Right kidney (tissue), 1 donor: ENCODE data around the gene PLD3.
"Not testable (repeated sequence)": the region's sequence is repeated elsewhere in the genome, so short reads cannot be mapped to it uniquely, and the experiment has no call there.

ENCODE experiments used
- DNase-seq: peaks from one replicate; pipeline ENCODE4 v3.0.0-alpha.2; 2016

Gene PLD3

DNA sequence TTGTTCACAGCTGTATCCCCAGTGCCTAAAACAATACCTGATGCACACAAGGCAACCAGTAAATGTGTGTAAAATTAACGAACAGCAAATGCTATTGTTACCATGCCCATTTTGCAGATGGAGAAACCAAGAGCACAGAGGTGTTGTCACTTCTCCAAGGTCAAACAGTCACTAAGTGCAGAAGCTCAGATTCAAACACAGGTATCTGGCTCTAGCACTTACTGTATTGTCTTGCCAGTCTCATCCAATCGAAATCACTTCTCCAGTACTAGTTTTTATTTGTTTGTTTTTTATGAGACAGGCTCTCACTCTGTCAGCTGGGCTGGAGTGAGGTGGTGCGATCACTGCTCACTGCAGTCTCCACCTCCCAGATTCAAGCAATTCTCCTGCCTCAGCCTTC is 13.7 kb downstream of the PLD3 start:
- no peak for DNase-seq

GRCh38 chr19:40363069-40363468 is 14.6 kb downstream of the PLD3 start:
- no peak for DNase-seq

DNA sequence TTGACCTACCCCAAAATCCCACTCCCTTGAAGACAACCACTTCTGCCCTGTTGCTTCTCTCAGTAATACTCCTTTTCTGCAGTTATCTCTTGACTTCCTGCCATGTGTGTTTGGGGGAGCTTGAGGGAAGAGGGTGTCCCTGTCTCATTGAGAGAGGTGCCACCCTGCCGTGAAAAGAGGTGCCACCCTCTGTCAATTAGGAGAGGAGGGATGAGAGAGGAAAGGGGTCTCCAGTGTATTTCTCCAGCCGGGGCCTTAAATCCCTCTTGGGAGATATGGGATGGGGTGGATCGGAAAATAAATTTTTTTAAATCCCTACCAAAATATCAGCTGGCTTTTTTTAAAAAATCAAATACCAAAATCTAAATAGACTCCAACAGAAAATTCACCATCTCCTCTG is 16.5 kb downstream of the PLD3 start:
- DNase-seq, result no peak

- DNase-seq, result peak; percentile 70
These were observed 17.3 kb downstream of the PLD3 start for GRCh38 chr19:40365613-40366401.

- DNase-seq, result peak; percentile 66
These were observed 18.4 kb downstream of the PLD3 start for GRCh38 chr19:40366697-40367561.

DNA sequence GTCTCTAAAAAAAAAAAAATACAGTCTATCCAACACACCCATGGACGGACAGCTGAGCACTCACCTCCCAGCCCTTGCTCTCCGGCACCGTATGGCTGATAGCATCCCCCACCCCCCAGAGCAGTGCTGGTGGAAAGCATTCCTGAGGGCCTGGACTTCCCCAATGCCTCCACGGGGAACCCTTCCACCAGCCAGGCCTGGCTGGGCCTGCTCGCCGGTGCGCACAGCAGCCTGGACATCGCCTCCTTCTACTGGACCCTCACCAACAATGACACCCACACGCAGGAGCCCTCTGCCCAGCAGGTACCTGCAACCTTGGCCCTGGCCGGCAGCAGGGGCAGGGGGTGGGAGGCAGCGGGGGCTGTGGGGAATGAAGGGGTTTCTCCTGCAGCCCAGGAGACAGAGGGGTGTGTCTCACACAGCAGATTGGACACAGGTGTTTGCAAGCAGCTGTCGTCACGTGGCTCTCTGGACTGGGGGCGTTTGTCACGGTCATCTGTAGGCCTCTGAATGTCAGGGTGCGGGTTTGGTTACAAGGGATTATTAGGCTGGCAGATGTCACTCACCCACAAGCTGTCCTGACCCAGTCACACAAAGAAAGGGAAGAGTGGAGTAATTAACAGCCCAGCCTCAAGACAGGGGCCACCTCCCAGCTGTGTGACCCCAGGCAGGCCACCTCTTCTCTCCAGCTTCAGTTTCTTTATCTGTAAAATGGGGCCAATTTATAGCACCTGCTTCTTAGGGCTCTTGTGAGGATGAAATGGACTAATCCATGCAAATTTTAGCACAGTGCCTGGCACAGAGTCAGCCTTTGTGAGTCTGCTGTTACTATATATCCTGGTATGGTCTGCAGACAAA is 19.3 kb downstream of the PLD3 start:
- DNase-seq, result no peak

DNA sequence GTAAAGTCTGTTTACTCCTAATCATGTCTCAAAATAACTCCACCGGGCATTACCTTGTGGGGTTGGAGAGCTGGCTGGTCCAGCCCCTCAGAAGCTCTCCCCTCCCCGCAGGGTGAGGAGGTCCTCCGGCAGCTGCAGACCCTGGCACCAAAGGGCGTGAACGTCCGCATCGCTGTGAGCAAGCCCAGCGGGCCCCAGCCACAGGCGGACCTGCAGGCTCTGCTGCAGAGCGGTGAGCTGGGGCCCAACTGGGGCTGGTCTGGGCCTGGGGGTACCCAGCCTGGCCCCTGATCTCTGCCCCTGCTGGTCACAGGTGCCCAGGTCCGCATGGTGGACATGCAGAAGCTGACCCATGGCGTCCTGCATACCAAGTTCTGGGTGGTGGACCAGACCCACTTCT is 21.3 kb downstream of the PLD3 start:
- no peak for DNase-seq

GRCh38 chr19:40370253-40370652 is 21.8 kb downstream of the PLD3 start:
- not testable (repeated sequence) for DNase-seq

DNA sequence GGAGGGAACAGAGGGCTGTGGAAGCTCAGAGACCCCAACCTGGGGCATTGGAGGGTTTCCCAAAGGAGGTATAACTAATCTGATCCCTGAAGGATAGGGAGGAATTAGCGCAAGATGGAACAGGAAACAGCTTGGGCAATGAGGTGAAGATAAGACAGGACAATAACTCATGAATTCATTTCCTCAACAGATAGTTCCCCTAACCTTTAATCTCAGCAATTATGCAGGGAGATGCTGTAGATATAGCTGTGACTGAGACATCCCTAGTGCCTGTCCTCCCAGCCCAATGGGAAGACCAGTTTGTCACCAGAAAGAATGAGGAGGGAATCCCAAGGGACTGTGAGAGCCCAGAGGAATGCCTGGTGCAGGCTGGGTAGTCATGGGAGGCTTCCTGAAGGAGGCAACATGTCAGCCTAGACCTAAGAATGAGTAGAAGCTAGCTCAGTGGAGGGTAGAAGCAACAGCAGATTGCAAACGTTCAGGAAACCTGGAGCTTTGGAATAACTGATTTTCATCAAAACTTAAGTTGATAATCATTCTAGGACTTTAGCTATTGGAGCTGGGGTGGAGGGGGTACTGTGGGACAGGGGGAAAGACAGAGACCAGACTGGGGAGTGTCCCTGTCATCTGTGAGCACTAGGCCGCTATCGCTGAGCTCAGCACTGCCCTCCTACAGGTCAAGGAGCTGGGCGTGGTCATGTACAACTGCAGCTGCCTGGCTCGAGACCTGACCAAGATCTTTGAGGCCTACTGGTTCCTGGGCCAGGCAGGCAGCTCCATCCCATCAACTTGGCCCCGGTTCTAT is 22.7 kb downstream of the PLD3 start:
- no peak for DNase-seq

DNA sequence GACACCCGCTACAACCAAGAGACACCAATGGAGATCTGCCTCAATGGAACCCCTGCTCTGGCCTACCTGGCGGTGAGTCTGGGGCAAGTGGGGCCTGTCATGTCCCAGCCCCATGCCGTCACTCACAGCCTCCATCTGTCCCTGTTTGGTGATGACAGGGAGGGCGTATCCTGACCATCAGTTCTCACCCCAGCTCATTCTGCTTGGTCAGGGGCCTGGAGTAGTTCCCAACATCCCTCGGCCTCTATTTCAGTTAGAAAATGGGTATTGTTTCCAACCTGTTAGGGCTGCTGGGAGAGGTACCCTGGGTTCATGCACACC is 23.3 kb downstream of the PLD3 start:
- DNase-seq, result no peak

DNA sequence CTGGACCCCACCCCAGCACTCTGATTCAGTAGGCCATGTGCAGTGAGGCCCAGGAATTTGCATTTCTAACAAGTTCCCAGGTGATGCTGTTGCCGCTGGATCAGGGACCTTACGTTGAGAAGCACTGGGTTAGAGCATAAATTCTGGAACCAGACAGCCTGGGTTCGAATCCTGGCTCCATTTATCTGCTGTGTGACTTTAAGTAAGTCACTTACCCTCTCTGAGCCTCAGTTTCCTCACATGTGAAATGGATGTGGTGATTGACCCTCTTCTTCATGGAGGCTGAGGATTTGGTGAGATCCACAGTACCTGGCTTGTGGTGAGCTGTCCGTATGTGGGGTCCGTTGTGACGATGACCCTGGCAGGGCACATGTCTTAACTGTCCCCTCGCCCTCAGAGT is 25.6 kb downstream of the PLD3 start:
- DNase-seq, result no peak

- no peak for DNase-seq
These were observed 27.9 kb downstream of the PLD3 start for GRCh38 chr19:40376286-40376862.

DNA sequence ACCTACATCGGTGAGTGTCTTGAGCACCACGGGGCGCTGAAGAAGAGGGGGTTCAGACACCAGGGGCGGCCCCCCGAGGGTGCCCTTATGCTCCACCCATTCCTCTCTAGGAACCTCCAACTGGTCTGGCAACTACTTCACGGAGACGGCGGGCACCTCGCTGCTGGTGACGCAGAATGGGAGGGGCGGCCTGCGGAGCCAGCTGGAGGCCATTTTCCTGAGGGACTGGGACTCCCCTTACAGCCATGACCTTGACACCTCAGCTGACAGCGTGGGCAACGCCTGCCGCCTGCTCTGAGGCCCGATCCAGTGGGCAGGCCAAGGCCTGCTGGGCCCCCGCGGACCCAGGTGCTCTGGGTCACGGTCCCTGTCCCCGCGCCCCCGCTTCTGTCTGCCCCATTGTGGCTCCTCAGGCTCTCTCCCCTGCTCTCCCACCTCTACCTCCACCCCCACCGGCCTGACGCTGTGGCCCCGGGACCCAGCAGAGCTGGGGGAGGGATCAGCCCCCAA is 29.4 kb downstream of the PLD3 start:
- DNase-seq, result no peak

DNA sequence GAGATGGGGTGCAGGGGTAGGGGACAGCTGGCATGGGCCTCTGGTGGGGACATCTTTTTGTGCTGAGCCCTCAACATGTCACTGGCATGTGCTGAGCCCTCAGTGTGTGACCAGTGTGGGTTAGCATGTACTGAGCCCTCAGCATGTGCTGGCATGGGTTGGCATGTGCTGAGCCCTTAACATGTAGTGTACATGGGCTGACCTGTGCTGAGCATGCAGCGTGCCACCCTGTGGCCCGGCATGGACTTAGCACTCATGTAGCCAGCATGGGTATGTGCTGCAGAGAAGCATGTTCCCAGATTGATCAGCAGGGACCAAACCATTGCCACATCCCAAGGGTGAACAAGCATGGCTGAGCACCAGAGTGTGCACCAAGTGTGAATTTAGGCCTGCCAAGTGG is 30.0 kb downstream of the PLD3 start:
- no peak for DNase-seq

DNA sequence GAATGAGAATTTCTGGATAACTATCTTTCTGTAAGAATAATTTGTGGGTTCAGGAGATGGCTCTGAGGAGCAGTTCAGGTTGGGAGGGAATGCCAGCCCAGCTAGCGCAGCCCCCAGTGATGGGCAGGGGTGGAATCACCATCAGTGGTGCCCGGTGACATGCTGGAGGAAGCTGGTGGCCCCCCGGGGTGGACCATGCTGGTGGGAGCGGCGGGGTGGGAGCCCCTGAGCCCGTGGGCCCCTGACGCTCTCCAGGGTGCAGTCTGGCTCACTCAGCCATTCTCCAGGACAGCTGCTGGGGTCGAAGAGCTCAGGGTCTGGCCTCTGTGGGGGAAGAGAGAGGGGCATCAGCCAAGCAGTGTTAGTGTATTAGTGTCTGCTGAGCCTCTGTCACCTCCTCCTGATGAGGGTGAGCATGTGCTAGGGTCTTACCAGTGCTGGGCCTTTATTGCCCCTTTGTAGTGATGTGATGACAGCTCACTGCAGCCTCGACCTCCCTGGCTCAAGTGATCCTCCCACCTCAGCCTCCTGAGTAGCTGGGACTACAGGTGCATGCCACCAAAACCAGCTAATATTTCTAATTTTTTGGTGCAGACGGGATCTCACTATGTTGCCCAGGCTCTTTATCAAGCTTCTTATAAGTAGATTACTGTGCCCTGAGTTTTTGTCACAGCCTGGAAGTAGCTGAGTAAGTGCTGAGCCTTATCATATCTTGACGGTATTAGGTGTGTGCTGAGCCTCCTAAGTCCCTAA is 31.1 kb downstream of the PLD3 start:
- DNase-seq, result no peak

GRCh38 chr19:40380199-40381037 is 31.9 kb downstream of the PLD3 start:
- no peak for DNase-seq

- DNase-seq, result no peak
These were observed 32.8 kb downstream of the PLD3 start for GRCh38 chr19:40381321-40381720.

DNA sequence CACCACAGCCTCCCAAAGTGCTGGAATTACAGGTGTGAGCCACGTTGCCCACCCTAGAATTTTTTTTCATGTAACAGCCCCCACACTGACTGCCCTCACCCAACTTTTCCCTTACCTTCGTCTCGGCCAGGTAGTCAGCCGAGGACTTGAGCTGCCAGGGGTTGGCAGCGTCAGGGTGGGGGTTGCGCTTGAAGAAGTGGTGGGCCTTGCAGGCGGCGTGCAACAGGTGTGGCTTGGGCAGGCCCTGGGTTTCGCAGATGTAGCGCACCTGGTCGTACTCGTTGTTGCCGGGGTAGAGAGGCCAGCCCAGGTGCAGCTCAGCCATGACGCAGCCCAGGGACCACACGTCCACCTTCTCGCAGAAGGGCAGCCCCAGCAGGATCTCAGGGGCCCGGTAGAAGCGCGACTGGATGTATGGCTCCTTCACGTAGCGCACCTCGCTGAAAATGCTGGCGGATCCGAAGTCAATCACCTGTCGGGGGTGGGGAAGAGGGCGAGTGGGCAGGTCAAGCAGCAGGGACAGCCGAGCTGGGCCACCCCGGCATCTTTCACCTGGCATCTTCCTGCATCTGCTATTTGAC is 35.3 kb downstream of the PLD3 start:
- DNase-seq, result no peak

DNA sequence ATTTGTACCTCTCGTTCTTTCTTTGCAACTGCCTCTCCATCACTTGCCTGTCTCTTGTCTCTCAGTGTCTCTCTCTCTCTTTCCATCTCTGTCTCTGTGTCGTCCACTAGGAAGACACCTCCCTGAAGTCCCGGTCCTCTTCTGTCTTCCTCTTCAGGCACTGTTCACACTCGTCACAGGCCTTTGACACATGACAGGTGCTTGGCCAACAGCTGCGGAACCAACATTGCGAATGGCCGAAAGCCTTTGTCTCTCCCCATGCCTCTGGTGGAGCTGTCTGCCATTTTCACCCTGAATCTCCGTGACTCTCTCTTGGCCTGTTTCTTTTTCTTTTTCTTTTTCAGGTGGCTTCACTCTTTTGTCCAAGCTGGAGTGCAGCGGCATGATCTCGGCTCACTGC is 38.7 kb downstream of the PLD3 start:
- DNase-seq, result no peak
